ENCODE data around the gene CISD1. TPM values are rescaled to one million over a fixed set of nuclear protein-coding genes. Genes with fewer than 3 reads are reported as not detected.
A peak's percentile ranks its signal among the peaks of the same experiment; 100 is the strongest.

Gene CISD1
- total and polyA plus RNA-seq, 10 of the 15 experiments (the other 5 are each of a cell fraction or from before 2014, with no cell fraction given), result 23.0 to 162 (median 58.5) TPM

DNA sequence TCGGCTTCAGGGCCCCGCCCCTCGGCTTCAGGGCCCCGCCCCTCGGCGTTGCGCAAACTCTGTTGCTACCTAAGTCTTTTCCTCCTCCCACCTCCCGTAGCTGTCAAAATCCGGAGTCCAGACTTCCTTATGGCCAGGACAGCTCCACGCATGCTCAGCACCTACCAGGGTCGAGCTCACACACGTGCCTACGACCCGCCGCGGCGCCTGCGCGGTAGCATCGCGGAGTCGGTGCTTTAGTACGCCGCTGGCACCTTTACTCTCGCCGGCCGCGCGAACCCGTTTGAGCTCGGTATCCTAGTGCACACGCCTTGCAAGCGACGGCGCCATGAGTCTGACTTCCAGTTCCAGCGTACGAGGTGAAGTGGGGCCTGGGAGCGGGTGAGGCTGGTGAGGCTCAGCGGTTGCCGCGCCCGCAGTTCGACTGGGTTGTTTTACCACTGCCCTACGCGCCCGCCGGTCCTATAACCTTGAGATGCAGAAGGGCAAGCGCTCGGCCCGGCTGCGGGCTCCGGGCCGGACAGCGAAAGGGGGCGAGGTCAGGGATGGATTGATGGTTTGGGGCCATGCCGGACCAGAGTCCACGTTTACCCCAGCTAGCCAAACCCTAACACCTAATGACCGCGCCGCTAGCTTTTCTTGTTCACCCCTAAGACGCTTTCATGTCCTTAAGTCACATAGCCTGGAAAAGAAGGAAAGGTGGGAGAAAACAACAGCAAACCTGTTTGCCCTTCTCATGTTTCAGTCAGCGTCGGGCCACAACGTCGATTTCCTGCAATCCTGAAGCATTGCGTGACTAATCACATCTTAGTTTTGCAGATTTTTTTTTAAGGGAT lies at the start of gene CISD1 (continued):
- TF ChIP-seq CUX1 (IDR thresholded peaks at IDR 0.05; ENCODE audit: insufficient replicate concordance, low read depth, low read length) (no peak), TCF3 (IDR thresholded peaks at IDR 0.05; ENCODE audit: borderline replicate concordance, insufficient read depth, low read depth, low read length) (no peak), RB1 (IDR thresholded peaks at IDR 0.05; ENCODE audit: borderline replicate concordance) (peak; percentile 52; the same call in 1 of the 2 replicates), CHD4 (IDR thresholded peaks at IDR 0.05) (no peak), RELA (IDR thresholded peaks at IDR 0.05; ENCODE audit: borderline replicate concordance, partially characterized antibody) (peak; percentile 54), ZBTB33 (IDR thresholded peaks at IDR 0.05) (no peak), HDGF (IDR thresholded peaks at IDR 0.05) (peak; percentile 76; the same call in 1 of the 2 replicates), IRF4 (IDR thresholded peaks at IDR 0.05; ENCODE audit: low read depth, low read length) (no peak), GATAD2B (conservative IDR thresholded peaks at IDR 0.05; ENCODE audit: low read depth) (0 out of 2 replicates have a peak, but pooled peaks have one; percentile 40), PML (IDR thresholded peaks at IDR 0.05; ENCODE audit: low read length) (0 out of 2 replicates have a peak, but pooled peaks have one; percentile 52), RCOR1 (conservative IDR thresholded peaks at IDR 0.05; ENCODE audit: low read depth, low read length) (no peak), POU2F2 (IDR thresholded peaks at IDR 0.05; ENCODE audit: borderline replicate concordance, low read depth, low read length) (peak; percentile 21; the same call in 2 of the 3 replicates), POLR2A (IDR thresholded peaks at IDR 0.05; ENCODE audit: low read depth, low read length) (peak; percentile 93), CBFB (IDR thresholded peaks at IDR 0.05; ENCODE audit: low read depth) (no peak), IKZF1 (conservative IDR thresholded peaks at IDR 0.05) (peak; percentile 96), SMARCA5 (IDR thresholded peaks at IDR 0.05) (peak; percentile 28; the same call in 1 of the 2 replicates), BHLHE40 (IDR thresholded peaks at IDR 0.05; ENCODE audit: borderline replicate concordance in 1 of 2, low read depth in 2 of 2, low read length in 1 of 2) (peak; percentile 97 to 99), JUNB (IDR thresholded peaks at IDR 0.05) (no peak), RBBP5 (conservative IDR thresholded peaks at IDR 0.05) (no peak), RAD51 (IDR thresholded peaks at IDR 0.05) (peak; percentile 80)
- TF ChIP-seq, protein P1, sequence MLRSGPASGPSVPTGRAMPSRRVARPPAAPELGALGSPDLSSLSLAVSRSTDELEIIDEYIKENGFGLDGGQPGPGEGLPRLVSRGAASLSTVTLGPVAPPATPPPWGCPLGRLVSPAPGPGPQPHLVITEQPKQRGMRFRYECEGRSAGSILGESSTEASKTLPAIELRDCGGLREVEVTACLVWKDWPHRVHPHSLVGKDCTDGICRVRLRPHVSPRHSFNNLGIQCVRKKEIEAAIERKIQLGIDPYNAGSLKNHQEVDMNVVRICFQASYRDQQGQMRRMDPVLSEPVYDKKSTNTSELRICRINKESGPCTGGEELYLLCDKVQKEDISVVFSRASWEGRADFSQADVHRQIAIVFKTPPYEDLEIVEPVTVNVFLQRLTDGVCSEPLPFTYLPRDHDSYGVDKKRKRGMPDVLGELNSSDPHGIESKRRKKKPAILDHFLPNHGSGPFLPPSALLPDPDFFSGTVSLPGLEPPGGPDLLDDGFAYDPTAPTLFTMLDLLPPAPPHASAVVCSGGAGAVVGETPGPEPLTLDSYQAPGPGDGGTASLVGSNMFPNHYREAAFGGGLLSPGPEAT (IDR thresholded peaks at IDR 0.05; ENCODE audit: low read depth), result peak; percentile 13; the same call in 1 of the 2 replicates
- TF ChIP-seq, protein P2, sequence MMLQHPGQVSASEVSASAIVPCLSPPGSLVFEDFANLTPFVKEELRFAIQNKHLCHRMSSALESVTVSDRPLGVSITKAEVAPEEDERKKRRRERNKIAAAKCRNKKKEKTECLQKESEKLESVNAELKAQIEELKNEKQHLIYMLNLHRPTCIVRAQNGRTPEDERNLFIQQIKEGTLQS (IDR thresholded peaks at IDR 0.05; ENCODE audit: borderline replicate concordance, extremely low read depth, low read depth, low read length), result peak; percentile 63; the same call in 1 of the 2 replicates

Measured in GM12878 (cell line).